NCI-H2196 (cell line): ENCODE measurements around the gene OLAH.
A peak's percentile ranks its signal among the peaks of the same experiment; 100 is the strongest.
"Not testable (repeated sequence)": the region's sequence is repeated elsewhere in the genome, so short reads cannot be mapped to it uniquely, and the experiment has no call there.

Experiments used
- DNase-seq: peaks from one replicate; lab custom pipeline; 2025; ENCODE audit not compliant: unreplicated experiment; lab: John Stamatoyannopoulos, UW

Gene OLAH

GRCh38 chr10:15043674-15044073, at the start of gene OLAH:
Gene OLAH (plus strand): TSS chr10:15043943. CDS start chr10:15047289, 3,346 bp downstream.
- DNase-seq = no peak

GRCh38 chr10:14995964-14996565, 47.7 kb upstream of the OLAH start:
- DNase-seq = no peak

- DNase-seq = peak; percentile 8
Measured at GRCh38 chr10:15013530-15013929, 30.2 kb upstream of the OLAH start.

DNA sequence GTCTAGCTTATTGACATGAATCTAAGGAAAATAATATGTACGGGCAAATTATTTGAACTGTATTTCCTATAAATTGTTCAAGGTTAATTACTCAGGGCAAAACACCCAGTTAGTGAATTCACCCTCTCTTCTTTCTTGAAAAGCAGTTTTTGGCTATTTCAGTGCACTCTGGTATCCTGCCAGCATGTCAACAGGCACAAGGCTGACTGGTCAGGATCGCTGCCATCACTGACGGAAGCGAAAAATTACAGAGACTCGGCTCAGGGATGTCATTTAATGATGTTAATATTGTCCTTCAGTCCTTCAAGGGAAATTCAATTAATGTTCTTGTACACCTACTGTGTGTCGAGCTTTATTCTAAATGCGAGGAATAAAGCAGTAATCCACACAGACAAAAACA, 28.3 kb upstream of the OLAH start:
- DNase-seq = no peak

DNA sequence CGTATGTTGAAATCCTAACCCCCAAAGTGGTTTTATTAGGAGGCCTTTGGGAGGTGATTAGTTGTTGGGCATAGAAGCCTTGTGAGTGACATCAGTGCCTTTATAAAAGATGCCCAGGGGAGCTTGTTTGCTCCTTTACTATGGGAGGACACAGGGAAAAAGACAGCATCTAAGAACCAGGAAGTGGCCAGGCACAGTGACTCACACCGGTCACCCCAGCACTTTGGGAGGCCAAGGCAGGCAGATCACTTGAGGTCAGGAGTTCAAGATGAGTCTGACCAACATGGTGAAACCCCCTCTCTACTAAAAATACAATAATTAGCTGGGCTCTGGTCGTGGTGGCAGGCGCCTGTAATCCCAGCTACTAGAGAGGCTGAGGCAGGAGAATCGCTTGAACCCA, 22.8 kb upstream of the OLAH start:
- not testable (repeated sequence) for DNase-seq

DNA sequence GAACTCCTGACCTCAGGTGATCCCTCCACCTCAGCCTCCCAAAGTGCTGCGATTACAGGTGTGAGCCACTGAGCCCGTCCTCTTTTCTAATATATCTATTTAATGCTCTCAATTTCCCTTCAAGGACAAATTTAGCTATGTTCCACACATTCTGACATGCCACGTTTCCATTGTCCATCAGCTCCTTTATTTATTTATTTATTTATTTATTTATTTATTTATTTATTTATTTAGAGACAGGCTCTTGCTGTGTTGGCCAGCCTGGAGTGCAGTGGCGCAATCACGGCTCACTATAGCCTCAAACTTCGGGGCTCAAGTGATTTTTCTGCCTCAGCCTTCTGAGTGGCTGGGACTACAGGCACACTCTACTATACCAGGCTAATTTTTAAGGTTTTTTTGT, 20.7 kb upstream of the OLAH start:
- not testable (repeated sequence) for DNase-seq

- DNase-seq = not testable (repeated sequence)
Measured at GRCh38 chr10:15024017-15025004, 19.4 kb upstream of the OLAH start.

GRCh38 chr10:15025040-15025439, 18.7 kb upstream of the OLAH start:
- DNase-seq = not testable (repeated sequence)

DNA sequence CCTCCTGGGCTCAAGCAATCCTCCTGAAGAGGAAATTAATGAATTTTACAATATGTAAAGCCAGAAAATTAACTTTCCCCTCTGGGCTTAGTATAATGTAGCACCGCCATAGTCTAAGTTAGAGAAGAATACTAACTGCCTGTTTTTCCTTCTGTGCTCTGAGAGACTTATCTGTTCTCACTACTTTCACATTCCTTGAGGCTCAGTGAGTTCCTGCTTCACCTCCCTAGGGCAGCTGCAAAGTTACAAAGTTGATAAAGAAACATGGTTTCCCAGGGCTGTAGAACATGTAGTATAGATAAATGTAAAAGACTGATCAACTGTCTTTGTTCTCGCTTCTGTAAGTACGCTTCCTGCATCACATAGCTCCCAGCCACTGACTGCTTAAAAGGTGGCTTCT, 16.0 kb upstream of the OLAH start:
- DNase-seq = no peak

DNA sequence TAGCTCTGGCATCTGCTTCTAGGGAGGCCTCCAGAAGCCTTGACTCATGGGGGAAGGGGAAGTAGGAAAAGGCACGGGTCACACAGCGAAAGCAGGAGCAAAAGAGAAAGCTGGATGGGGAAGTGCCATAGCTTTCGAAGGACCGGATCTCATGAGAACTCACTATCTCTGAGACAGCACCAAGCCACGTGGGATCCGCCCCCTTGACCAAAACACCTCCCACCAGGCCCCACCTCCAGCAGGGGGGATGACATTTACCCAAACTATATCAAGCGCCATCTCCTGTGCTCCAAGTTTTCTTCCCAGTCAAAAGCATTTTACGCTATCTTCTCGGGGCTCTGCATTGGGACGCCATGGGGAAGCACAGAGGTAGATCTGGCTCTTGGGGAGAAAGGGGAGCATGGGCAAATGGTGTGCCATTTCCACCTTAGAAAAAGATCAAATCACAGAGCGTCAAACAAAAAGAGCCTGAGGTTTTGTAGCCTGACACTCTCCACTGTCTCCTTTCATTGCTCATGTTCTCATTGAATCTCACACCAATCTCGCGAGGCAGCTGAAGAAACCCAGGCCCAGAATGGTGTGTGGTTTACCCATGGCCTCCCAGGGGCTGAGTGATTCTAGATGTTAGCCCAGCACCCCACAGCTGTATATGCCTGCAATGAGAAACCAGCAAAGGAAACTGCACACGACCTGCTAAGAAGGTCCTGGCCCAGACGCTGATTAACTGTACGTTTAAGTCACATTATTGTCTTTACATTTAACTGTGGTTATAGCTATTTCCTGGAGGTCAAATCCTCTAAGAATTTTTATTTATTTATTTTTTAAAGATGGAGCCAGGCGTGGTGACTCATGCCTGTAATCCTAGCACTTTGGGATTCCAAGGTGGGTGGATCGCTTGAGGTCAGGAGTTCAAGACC, 8.1 kb upstream of the OLAH start:
- no peak for DNase-seq

DNA sequence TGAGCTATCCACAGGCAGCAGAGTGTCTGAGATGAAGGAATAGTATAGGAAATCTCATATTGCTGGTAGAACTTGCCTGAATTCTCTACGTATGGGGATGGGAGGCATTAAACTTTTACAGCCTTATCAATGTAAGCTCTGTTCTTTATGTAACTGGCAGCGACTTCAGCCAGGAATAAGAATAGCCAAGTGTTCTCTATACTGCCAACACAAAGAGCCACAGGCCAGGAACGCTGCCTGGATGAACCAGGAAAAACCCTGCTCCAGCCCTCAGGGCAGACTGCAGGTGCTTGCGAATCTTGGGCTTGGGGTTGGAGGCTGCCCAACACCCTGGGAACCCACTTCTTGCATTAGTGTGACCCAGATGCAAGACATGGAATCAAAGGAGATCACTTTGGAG, 6.1 kb upstream of the OLAH start:
- no peak for DNase-seq

GRCh38 chr10:15038416-15038815, 5.3 kb upstream of the OLAH start:
- DNase-seq = no peak

- DNase-seq = no peak
Measured at GRCh38 chr10:15045380-15045779, 1.6 kb downstream of the OLAH start.

GRCh38 chr10:15046626-15047025, 2.9 kb downstream of the OLAH start:
- no peak for DNase-seq

DNA sequence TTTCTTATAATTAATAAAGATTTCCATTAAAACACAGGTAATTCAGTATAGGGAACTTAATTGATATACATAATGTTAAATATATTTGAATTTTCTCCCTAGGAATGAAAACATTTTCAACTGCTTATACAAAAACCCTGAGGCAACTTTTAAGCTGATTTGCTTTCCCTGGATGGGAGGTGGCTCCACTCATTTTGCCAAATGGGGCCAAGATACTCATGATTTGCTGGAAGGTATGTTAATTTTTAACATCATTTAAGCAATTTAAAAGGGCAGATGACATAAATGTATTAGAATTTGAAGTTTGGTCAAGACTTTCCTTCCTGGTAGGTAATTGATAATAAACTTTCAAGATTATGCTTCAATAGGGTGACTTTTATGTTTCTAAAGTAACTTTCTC, 5.8 kb downstream of the OLAH start:
- no peak for DNase-seq

DNA sequence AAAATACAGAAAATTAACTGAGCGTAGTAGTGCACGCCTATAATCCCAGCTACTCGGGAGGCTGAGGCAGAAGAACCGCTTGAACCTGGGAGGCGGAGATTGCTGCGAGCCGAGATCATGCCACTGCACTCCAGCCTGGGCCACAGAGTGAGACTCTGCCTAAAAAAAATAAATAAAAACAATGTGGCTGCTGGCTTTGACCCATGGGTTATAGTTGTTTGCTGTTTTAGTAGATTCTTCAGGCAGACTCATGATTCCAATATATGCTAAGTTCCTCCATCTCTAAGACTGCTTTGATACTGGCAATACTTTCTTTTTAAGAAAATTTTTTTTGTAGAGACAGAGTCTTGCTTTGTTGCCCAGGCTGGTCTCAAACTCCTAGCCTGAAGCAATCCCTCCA, 8.4 kb downstream of the OLAH start:
- DNase-seq = no peak

DNA sequence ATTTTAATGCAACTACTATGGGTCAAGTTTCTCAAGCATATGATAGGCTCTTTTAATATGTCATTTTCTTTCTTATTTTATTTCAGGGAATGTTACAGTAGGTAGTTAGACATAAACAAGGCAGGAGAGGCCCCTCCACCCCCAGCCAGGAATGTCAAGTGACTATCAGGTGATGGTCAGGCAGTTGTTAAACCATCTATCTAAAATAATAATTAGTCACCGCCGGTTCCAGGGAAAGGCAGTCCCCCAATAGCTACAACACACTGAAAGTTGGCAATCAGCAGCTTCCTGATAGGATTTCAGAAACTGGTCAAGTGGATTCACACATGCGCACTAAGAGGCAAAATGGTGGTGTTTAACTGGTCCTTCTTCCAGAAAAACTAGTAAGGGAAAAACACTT, 9.3 kb downstream of the OLAH start:
- DNase-seq = no peak

DNA sequence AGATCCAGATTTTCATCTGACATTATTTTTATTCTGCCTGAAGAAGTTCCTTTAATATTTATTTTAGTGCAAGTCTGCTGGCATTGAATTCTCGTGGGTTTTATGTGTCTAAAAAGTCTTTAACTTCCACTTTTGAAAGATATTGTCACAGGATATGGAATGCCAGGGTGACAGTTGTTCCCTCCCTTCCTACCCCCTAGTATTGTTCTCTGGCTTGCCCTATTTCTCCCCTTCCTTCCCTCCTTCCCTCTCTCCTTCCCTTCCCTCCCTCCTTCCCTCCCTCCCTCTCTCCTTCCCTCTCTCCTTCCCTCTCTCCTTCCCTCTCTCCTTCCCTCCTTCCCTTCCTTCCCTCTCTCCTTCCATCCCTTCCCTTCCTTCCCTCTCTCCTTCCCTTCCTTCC, 14.9 kb downstream of the OLAH start:
- DNase-seq = no peak

DNA sequence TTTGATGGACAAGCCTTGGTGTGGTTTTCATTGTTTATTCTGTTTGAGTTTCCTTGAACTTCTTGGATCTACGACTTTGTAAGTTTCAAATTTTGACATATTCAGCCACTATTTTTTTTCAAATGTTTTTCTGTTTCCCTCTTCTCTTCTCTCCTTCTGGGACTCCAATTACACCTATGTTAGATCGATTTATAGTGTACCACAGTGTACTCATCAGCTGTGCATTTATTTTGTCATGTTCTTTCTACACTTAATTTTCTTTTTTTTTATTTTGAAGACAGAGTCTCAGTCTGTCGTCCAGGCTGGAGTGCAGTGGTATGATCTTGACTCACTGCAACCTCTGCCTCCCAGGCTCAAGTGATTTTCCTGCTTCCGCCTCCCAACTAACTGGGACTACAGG, 16.2 kb downstream of the OLAH start:
- no peak for DNase-seq

GRCh38 chr10:15060638-15061037, 16.9 kb downstream of the OLAH start:
- no peak for DNase-seq

- DNase-seq = no peak
Measured at GRCh38 chr10:15067154-15067553, 23.4 kb downstream of the OLAH start.
